ENCODE measurements around the gene PDE9A. TPM values are rescaled to one million over a fixed set of nuclear protein-coding genes. Genes with fewer than 3 reads are reported as not detected.

Gene PDE9A
- total and polyA plus RNA-seq, 2 of the 4 experiments (the other 2 are of a cell fraction): 0.89 to 0.90 TPM

GRCh38 chr21:42799516-42799915, 146.1 kb downstream of the PDE9A start:
- Histone ChIP-seq H4K5ac (ENCODE audit: low read depth, low read length) (no peak overlapping the region), H2AK5ac (ENCODE audit: low read depth, low read length) (no peak overlapping the region), H3K36me3 (ENCODE audit: control insufficient read depth, insufficient read depth, low read length) (no peaks in the 10 kb centered on the region), H3K27ac (ENCODE audit: insufficient read depth, low read length) (no peak overlapping the region), H2AK9ac (replicated peaks; ENCODE audit: low read depth, low read length, poor library complexity) (no peak overlapping the region), H3K9me3 (ENCODE audit: control insufficient read depth, insufficient read depth, low read length) (no peaks in the 10 kb centered on the region), H3K4me2 (ENCODE audit: low read depth, low read length) (no peak overlapping the region), H3K14ac (replicated peaks; ENCODE audit: low read depth, low read length) (no peak overlapping the region), H3K79me1 (ENCODE audit: low read depth in 1 of 2, low read length in 2 of 2) (no peaks in the 10 kb centered on the region), H3K18ac (ENCODE audit: low read depth, low read length) (no peak overlapping the region), H2AFZ (replicated peaks; ENCODE audit: low read length, poor library complexity) (no peak overlapping the region), H2BK20ac (ENCODE audit: low read depth, low read length) (no peak overlapping the region), H4K8ac (ENCODE audit: low read depth in 2 of 2, low read length in 2 of 2) (no peak overlapping the region), H3K9me1 (ENCODE audit: insufficient read depth, low read length) (no peaks in the 10 kb centered on the region), H3K56ac (ENCODE audit: extremely low read depth, insufficient read depth, low read length) (no peak overlapping the region), H2BK5ac (ENCODE audit: low read depth, low read length, poor library complexity, severe bottlenecking) (no peak overlapping the region), H2BK15ac (ENCODE audit: low read depth, low read length) (no peak overlapping the region), H4K20me1 (ENCODE audit: insufficient read depth, low read length) (no peaks in the 10 kb centered on the region), H3K9ac (ENCODE audit: low read depth, low read length) (no peak overlapping the region), H3K27me3 (ENCODE audit: control insufficient read depth, insufficient read depth, low read length) (peaks cover 11% of the 10 kb centered on the region), H4K91ac (ENCODE audit: insufficient read depth, low read depth, low read length) (no peak overlapping the region), H2BK120ac (ENCODE audit: low read depth, low read length) (no peak overlapping the region), H3K4me3 (ENCODE audit: insufficient read depth, low read depth, low read length) (no peak overlapping the region), H3K23ac (ENCODE audit: low read depth, low read length) (no peak overlapping the region), H3K4me1 (ENCODE audit: control insufficient read depth, insufficient read depth, low read length) (no peaks in the 10 kb centered on the region), H3K4ac (ENCODE audit: low read depth, low read length) (no peak overlapping the region)
- dilution Hi-C loops (cut with HindIII; ENCODE audit: low sequenced_read_pairs, unreplicated experiment): no loop called here
- in situ Hi-C loops (cut with MboI; ENCODE audit: low sequenced_read_pairs): no loop called here
- no TSS peak for BruUV-seq (replicated peaks)
- TF ChIP-seq RAD21 (IDR thresholded peaks at IDR 0.05; ENCODE audit: low read length): no peak
- no peak for TF ChIP-seq MAZ (IDR thresholded peaks at IDR 0.05; ENCODE audit: borderline replicate concordance, low read depth, low read length)
- no peak for TF ChIP-seq USF2 (IDR thresholded peaks at IDR 0.05; ENCODE audit: low read depth, low read length)
- no peak for TF ChIP-seq POLR2A (IDR thresholded peaks at IDR 0.05; ENCODE audit: low read depth, low read length)
- no peak for TF ChIP-seq MXI1 (IDR thresholded peaks at IDR 0.05; ENCODE audit: borderline replicate concordance, low read depth, low read length)
- no peak for TF ChIP-seq MAFK (IDR thresholded peaks at IDR 0.05; ENCODE audit: low read depth, low read length)
- TF ChIP-seq BHLHE40 (IDR thresholded peaks at IDR 0.05; ENCODE audit: low read depth, low read length): no peak
- TF ChIP-seq CEBPB (IDR thresholded peaks at IDR 0.05; ENCODE audit: low read depth, low read length): no peak
- ATAC-seq (ENCODE audit: low read depth) (no peak), DNase-seq (no peak)
- intact Hi-C loops (cut with micrococcal nuclease): no loop called here
- CTCF ChIA-PET: no interaction called here
- WGBS, 2 experiments (ENCODE audit: extremely low coverage in 2 of 2, insufficient read length in 1 of 2): 28% methylated on average over 2 of the region's 9 CpGs; no CpG with 5 or more reads in 1 of the 2 experiments
- POLR2A ChIA-PET (ENCODE audit: unreplicated experiment): no interaction called here
